Measurements from ENCODE around the gene CARM1.
"Not testable (repeated sequence)": the region's sequence is repeated elsewhere in the genome, so short reads cannot be mapped to it uniquely, and the experiment has no call there.

The CARM1 gene

GRCh38 chr19:10928563-10929401, 57.4 kb downstream of the CARM1 start, which contains the start of the genes TIMM29 and YIPF2:
TIMM29 (plus strand) TSS chr19:10928811; CDS start chr19:10928823, 12 bp downstream.
YIPF2 (minus strand) TSS chr19:10928639; CDS start chr19:10928410, 229 bp downstream.
- DNase-seq (ENCODE audit: low spot score) = peak; percentile 98

- no peak for DNase-seq (ENCODE audit: low spot score)
Measured at GRCh38 chr19:10929402-10929794, 58.0 kb downstream of the CARM1 start.

GRCh38 chr19:10935371-10936059, 64.2 kb downstream of the CARM1 start:
- no peak for DNase-seq (ENCODE audit: low spot score)

- peak; percentile 78 for DNase-seq (ENCODE audit: low spot score)
Measured at GRCh38 chr19:10936661-10937084, 65.3 kb downstream of the CARM1 start.

- not testable (repeated sequence) for DNase-seq (ENCODE audit: low spot score)
Measured at GRCh38 chr19:10941649-10942048, 70.3 kb downstream of the CARM1 start.

GRCh38 chr19:10943412-10943811, 72.1 kb downstream of the CARM1 start:
- not testable (repeated sequence) for DNase-seq (ENCODE audit: low spot score)

GRCh38 chr19:10945264-10945663, 73.9 kb downstream of the CARM1 start:
- DNase-seq (ENCODE audit: low spot score) = no peak

- DNase-seq (ENCODE audit: low spot score) = no peak
Measured at GRCh38 chr19:10946958-10947657, 75.8 kb downstream of the CARM1 start.

- DNase-seq (ENCODE audit: low spot score) = no peak
Measured at GRCh38 chr19:10952809-10953208, 81.5 kb downstream of the CARM1 start.

- DNase-seq (ENCODE audit: low spot score) = not testable (repeated sequence)
Measured at GRCh38 chr19:10959277-10959968, 88.1 kb downstream of the CARM1 start.

- DNase-seq (ENCODE audit: low spot score) = peak; percentile 100
Measured at GRCh38 chr19:10960314-10961072, 89.1 kb downstream of the CARM1 start, which contains the start of gene SMARCA4. SMARCA4 (plus strand) TSS chr19:10961030; CDS start chr19:10984152, 23,122 bp downstream.

- peak; percentile 45 for DNase-seq (ENCODE audit: low spot score)
Measured at GRCh38 chr19:10961073-10961860, 89.9 kb downstream of the CARM1 start.

GRCh38 chr19:10962863-10963262, 91.5 kb downstream of the CARM1 start:
- DNase-seq (ENCODE audit: low spot score) = no peak

- DNase-seq (ENCODE audit: low spot score) = no peak
Measured at GRCh38 chr19:10963865-10964264, 92.5 kb downstream of the CARM1 start.

GRCh38 chr19:10964903-10965302, 93.5 kb downstream of the CARM1 start:
- DNase-seq (ENCODE audit: low spot score) = no peak

GRCh38 chr19:10965398-10965797, 94.0 kb downstream of the CARM1 start:
- DNase-seq (ENCODE audit: low spot score) = no peak

- no peak for DNase-seq (ENCODE audit: low spot score)
Measured at GRCh38 chr19:10966809-10967208, 95.5 kb downstream of the CARM1 start.

GRCh38 chr19:10968527-10969135, 97.3 kb downstream of the CARM1 start:
- DNase-seq (ENCODE audit: low spot score) = no peak

GRCh38 chr19:10971107-10971726, 99.9 kb downstream of the CARM1 start:
- no peak for DNase-seq (ENCODE audit: low spot score)
